HG03558 (cell line): Measurements from ENCODE around the gene RUNX1.

Source experiments
- ATAC-seq: cut with Tn5 transposase; IDR thresholded peaks from one replicate; pipeline ENCODE4 v1.9.1; 2021; ENCODE audit warnings: moderate number of reproducible peaks; ENCODE audit not compliant: unreplicated experiment; ENCODE audit errors: extremely low read depth

The RUNX1 gene

DNA sequence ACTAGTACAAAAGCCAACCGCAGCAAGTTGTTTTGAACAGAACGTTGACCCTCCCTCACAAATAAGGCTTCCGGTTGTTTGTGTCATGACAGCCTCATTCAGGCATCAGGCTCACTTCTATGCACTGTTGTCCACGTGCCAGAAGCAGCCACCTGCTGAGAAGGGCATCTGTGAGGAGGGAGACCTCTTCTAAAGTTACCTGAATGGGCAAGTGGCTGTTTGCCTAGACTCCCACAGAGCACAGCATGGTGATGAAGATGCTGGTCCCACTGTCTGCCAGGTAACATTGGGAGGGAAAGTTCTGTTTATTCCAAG is 204.2 kb downstream of the RUNX1 start:
- ATAC-seq, result no peak

DNA sequence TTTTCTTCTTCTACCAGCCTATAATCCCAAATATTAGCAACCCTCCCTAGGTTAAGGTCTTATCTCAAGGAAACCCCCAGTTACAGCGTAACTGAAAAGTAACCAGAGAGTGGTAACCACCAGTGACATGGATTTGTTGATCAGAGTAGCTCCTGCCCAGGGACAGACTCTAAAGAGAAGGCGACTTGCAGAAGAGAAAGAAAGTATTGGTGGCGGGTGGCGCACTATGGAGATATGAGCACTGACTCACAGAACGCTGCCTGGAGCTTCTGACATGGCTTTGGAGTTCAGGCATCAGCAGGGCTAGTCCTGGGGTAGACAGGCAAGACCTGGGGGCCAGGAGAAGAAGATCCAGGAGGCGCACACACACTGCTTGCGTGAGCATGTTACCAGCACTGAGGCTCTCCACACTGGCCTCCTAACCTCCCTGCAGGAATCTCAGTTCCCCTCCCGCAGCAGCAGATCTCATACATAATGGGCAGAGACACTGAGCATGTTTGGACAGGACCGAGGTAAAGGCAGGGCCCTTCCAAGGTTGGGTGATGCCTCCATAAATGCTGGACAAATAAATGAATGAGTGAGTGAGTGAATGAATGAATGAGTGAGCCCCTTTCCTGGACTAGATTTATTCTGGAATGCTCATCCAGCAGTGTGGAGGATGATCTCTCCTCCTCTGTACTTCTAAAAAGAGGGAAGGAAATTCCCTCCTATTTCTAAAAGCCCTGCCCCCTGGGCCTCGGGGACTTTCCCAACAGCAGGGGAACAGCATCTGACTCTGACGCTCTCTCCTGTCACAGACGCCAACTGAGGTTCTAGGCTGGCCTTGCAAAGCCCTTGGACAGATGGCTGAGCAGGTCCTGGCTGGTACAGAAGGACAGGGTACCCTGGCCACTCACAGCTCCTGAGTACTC is 204.8 kb downstream of the RUNX1 start:
- no peak for ATAC-seq

DNA sequence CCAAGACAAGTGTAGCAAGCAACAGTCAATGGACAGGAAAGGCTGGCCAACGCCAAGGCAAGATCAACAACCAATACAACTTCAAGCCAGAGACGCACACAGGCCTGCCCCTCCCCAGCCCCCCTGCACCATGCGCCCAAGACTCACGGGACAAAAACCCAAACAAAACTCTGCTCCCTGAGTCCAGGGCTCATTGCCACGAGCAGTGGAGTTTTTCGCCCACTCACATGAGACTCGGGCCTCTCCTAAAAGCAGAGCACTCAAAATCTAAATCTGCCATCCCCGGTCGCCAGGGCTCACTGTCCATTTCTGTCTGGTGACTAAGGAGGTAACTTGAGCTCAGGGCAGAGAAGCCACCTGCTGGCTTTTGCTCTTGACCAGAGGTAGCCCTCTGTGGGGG is 205.5 kb downstream of the RUNX1 start:
- no peak for ATAC-seq

DNA sequence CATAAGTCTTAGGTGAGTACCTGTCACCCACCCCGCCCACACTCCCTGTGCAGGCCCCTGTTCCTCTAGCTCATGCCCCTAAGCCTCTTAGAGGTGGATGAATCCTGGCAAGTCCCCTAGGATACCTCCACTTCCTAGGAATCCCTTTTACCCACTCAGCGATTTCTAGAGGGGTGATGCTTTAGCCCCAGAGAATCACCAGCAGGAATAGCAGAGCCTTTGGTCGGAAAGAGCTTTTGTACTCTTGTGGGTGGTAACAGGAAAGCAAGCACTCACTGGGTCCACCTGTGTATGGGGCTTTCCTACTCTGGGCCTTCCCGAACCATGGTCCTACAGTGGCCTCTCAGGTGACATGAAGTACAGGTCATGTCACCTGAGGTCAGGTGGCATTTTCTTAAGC is 207.9 kb downstream of the RUNX1 start:
- no peak for ATAC-seq

DNA sequence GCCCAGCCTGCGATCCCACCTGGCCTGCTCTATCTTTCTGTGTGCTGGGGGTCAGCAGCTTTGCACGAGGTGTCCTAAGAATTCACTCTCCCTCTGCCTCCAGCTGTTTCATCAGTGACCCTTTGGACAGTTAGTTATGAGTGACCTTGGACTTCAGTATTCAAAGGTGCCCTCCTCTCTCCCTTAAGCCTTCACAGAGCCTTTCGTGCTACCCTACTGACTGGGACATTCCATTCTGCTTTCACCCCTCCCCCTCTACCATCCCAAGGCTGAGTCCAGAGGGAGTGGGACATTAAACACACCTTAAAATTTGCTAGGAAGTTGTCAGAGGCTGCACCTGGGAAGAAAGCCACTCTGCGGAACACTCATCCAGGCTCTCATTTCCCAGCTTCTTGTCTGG is 208.4 kb downstream of the RUNX1 start:
- ATAC-seq, result no peak

DNA sequence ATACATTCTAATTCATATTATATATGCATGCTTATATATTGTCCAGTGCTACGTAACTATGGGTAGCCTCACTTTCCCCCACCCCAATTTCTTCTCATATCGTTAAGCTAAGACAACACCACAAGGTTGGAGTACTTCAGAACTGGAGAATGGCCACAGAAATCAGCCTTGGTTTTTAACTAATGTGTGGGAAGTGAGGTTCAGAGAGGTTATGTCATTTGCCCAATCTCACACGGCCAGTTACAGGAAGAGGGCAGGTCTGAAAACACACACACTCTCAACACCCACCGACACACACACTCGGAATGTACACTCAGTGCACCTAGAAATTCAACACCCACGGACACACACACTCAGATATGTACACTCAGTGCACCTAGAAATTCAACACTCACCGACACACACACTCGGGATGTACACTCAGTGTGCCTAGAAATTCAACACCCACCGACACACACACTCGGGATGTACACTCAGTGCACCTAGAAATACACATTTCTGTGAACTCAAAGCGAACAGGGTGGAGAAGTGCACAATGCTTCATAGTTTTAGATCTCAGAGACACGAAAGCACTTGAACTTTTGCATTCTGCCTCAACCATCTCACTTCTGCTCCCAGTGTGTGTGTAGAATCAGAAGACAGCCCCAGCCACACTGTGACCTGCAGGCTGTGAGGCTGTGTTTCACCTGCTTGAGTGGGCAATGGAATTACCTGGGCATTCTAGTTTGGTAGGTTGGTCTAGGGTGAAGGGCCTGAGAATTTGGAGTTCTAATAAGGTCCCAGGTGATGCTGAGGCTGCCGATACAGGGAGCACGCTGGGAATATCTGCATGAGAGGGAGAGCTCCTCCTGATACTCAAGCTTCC is 209.9 kb downstream of the RUNX1 start:
- ATAC-seq, result no peak

DNA sequence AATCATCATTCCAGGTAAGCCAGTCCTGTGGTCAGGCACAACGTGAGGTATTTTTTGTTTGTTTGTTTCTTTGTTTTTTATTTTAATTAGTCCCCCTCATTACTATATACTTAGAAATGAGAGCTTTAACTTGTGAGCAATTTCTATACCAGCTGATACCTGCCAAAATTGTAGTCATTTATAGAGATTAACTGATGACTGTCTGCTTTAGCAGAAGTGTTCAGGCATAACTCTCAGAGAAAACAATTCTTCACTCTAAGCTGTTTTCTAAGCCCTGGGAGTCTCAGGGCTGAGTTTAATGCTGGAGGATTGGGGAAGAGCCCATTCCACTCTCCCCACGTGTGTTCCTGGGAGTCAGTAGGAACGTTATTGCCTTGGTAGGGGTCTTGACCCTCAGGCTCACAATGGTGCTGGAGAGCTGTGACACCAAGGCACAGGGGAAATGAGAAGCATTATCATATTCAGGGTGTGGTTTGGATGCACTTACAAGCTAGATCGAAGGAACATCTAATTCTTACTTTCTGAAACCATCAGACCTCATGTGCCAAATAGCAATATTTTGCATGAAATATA is 212.1 kb downstream of the RUNX1 start:
- ATAC-seq, result no peak

DNA sequence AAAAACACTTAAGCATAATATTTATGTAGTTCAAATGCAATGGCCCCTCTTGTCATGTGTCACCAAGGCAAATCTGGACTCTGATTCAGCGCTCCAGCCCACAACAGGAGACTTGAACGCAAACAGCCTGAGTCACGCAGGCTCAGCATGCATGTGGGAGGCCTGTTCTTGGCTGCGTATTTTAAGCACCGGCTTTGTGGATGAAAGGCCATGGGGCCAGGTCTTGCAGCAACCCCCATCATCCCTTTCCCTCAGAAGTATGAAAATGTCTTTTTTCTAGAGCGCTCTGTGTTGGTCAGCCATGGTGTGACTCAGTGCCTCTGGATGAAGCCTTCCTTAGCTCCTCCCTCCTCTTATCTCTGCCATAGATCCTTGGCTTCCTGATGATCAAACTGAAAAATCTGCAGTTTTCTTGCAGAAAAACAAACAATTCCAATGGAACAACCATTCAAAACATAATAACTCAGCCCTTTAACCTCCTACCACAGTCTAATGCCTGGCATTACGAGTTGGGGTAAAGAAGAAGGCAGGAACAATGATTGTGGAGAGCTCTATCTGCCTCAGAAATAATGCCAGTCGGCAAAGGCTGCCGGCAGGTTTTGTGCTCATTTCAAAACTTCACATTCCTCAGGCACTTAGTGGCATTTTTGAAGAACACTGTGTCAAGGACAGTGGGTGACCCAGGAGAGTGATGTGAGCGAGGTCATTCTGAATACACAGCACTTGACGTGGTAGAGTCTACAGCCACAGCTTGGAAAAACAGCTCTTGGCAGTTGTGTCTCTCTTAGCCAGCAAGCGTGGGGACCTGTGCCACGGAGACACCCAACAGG is 212.8 kb downstream of the RUNX1 start:
- ATAC-seq, result no peak

DNA sequence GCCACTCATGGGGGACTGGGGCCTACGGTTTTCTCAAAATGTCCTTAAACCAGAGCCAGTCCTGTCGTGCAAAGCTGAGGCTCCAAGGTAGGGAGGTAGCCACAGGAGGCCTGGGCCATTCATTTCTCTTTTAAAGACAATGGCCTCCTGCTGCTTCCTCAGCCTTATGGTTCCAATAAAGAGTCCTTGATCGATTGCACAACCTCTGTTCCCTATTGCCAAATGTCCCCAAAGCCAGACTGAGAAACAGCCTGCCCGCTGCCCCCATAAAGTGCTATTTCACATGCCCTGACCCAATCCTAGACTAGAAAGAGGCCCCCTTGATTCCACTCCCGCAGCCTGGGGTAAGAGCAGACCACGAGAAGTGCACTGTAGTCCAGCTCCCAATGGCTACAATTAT is 213.6 kb downstream of the RUNX1 start:
- no peak for ATAC-seq

DNA sequence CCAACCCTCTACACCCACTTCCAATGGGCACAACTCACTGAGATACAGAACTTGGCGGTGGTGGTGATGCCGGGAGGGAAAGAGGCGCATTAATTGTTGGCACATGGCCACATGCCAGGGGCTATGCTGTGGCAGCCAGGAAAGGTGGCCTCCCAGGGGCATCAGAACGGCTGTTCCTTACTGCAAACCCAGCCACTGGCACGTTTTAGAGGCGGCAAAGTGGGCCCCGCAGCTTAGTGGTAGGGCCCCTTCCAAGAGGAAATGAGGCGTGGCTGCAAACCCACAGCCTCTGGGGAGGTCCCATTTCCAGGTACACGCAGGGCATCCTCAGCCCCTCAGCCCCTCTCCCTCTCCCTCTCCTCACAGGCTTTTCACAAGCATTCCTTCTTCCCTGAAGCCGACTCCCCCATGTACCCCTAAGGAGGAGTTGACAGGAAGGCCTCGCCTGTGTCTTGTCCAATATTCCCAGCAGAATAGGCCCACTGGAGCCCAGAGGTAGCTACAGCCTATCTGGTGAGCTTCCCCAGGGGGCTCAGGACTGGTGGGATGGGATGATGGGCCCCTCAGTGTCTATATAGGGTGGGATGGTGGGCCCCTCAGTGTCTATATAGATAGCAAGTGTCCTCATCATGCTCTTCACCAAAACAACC is 214.1 kb downstream of the RUNX1 start:
- no peak for ATAC-seq

DNA sequence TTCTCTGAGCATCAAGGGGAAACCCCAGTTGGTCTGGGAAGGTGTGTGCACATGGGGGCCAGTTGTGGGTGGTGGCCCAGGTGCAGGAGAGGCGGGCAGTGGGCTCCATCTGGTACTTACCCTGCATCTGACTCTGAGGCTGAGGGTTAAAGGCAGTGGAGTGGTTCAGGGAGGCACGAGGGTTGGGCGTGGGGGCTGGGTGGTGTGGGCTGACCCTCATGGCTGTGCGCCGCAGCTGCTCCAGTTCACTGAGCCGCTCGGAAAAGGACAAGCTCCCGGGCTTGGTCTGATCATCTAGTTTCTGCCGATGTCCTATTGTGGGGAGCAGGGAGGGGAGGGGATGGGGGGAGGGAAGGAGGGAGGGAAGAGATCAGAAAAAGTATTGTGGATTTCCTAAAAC is 214.8 kb downstream of the RUNX1 start:
- no peak for ATAC-seq

DNA sequence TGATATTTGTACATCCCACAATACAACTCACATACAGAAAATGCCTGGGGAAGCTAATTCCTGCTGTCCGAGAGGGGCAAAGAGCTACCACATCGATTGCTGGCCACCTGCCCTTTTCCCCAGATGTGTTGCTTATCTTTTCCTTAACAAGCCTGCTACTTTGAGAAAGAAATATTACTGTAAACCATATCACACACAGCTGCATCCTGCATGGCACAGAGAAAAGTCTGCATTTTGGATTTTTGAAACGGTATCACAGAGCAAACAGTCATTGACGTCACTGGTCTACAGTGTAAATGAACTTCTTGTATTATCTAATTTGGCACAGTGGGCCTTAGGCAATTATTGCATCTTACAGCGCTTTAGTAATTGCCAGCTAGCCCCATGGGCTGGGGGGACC is 215.6 kb downstream of the RUNX1 start:
- no peak for ATAC-seq

DNA sequence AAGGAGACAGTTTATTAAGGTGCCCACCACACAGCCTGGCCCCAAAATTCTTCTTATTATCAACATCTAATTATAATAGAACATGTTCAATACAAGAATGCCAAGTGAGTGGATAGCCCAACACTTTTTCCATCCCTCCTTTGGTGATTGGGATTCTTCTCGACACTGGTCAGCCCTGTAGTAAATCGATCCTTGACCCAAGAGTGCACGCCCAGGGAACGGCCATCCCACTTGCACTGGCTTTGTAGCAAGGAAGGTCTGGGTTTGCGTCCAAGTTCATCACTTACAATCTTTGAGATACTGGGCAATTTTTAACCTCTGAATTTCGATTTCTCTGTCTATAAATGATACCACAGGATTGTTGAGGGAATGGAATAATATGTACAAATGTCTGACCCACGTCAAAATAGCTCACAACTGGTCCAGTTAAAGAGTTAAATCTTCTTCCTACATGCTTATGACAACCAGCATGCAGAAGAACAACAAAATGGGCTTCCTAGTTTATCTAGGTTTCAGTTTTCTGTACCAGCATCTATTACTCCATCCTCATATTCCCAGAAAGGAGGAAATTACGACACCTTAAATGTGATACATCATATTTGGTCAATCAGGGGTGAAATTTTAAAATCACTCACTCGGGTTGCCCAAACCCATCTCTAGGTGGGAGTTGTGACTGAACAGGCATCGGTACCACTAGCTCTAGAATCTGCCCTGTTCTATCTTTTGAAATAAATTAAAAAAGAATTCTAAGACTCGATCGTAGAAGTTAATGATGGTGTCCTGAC is 218.5 kb downstream of the RUNX1 start:
- ATAC-seq, result no peak

DNA sequence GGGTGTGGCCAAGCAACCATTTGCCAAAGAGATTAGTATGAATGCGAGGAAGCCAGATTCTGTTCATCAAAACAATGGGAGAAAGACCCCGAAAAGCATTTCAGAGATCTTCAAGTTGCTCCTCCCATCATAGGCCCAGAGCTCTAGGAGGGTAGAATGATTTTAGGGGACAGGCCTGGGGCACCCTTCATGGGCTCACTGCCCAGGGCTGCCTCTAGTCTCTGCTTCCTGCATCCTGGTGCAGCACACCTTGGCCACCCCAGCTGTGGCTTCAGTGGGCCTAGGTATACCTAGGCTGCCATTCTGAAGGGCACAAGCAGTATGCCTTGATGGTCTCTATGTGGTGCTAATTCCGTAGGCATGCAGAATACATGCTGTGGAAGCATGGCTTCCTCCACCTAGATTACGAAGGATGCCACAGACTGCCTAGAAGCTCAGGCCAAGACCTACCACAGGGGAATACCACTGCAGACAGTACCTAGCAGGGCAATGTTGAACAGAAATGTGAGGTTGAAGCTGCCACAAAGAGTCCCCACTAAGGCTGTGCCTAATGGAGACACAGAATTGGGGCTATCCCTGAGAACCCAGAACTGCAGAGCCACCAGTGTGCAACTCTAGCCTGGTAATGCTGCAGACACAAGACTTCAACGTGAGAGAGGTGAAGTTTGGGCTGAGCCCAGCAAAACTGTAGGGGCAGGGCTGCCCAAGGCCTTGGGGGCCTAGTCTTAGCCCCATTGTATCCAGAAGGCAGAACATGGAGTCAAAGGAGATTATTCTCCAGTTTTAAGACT is 221.5 kb downstream of the RUNX1 start:
- ATAC-seq, result no peak

DNA sequence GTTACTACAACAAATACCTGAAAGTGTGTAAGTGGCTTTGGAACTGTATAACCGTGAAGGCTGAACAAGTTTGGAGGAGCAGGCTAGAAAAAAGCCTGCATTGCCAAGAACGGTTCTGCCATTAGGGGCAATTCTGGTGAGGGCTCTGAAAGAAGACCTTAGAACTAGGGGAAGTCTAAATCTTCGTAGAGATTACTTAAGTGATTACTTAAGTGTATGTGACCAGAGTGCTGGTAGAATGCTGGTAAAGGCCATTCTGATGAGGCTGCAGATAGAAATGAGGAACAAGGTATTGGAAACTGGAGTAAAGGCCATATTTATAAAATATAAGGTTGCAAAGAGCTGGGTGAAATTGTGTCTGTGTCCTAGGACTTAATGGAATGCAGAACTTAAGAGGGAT is 222.3 kb downstream of the RUNX1 start:
- ATAC-seq, result no peak

DNA sequence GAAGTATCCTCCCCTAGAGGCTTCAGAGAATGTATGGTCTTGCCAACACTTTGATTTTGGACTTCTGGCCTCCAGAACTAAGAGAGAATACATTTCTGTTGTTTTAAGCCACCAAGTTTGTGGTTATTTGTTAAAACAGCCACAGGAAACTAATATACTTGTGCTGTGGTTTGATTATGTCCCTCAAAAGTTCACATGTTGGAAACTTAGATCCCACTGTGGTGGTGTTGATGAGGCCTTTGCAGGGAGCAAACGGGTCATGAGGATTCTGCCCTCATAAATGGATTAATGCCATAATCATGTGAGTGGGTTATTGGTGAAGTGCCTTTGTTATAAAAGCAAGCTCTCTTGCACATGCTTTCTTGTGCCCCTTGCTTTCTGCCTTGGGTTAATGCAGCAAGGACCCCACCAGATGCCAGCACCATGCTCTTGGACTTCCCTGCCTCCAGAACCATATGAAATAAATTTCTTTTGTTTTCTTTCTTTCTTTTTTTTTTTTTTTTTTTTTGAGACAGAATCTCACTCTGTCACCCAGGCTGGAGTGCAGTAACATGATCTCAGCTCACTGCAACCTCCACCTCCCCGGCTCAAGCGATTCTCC is 223.1 kb downstream of the RUNX1 start:
- ATAC-seq, result no peak

DNA sequence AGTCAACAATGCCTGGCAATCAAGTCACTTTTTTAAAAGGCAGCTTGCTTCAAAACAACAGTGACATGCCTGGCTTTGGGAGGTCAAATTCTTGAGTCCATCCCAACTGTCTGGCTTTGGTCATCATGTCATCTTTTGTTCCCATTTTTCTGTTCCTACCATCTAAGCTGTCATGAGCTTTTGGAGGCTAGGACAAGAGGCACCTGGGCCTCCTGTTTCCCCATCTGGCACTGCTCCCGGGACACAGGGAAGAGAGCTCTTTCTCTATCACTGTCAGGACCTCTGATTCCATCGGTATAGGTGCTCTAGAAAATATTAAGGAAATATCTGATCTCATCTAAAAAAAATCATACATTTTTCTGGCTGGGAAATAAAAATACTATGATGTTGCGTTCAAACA is 224.0 kb downstream of the RUNX1 start:
- ATAC-seq, result no peak

DNA sequence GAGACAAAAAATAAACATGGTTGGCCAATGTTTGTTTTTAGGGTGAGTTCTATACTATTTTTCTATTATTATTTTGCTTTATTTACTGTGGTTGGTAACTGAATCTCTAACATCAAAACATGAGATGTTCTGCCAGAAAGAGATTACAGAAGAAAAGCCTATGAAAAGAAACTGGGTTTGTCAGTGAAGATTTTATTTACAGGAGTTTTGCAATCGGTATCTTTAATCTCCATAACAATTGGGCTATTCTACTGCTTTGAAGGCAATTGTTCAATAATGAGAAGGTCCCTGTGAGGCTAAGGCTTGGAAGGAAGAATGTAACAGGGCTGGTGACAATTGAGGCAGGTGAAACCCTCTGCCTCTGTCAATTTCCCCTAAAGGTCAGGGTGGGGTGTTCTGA is 224.8 kb downstream of the RUNX1 start:
- no peak for ATAC-seq
